ENCODE data around the gene NR5A1. TPM values are rescaled to one million over a fixed set of nuclear protein-coding genes. Genes with fewer than 3 reads are reported as not detected.

NR5A1 gene
- total RNA-seq, 1 experiment from 2014 or later, result not detected

GRCh38 chr9:124514125-124514524 lies 6.9 kb upstream of the NR5A1 start:
- no peak for DNase-seq (ENCODE audit: low read depth)

- DNase-seq (ENCODE audit: low read depth), result peak; percentile 46
These were observed 6.3 kb upstream of the NR5A1 start for GRCh38 chr9:124513376-124513994.

- DNase-seq (ENCODE audit: low read depth), result no peak
These were observed 5.6 kb upstream of the NR5A1 start for GRCh38 chr9:124512806-124513204.

- no peak for DNase-seq (ENCODE audit: low read depth)
These were observed 4.9 kb upstream of the NR5A1 start for GRCh38 chr9:124511891-124512805.

GRCh38 chr9:124511426-124511840 lies 4.2 kb upstream of the NR5A1 start:
- no peak for DNase-seq (ENCODE audit: low read depth)

GRCh38 chr9:124510650-124511425 lies 3.6 kb upstream of the NR5A1 start:
- no peak for DNase-seq (ENCODE audit: low read depth)

GRCh38 chr9:124507880-124508423 lies 753 bp upstream of the NR5A1 start:
- no peak for DNase-seq (ENCODE audit: low read depth)

- DNase-seq (ENCODE audit: low read depth), result no peak
These were observed 766 bp downstream of the NR5A1 start for GRCh38 chr9:124506433-124506832.

- DNase-seq (ENCODE audit: low read depth), result no peak
These were observed 1.3 kb downstream of the NR5A1 start for GRCh38 chr9:124505901-124506346.

- no peak for DNase-seq (ENCODE audit: low read depth)
These were observed 1.9 kb downstream of the NR5A1 start for GRCh38 chr9:124505006-124505900.

GRCh38 chr9:124504530-124505005 lies 2.6 kb downstream of the NR5A1 start:
- DNase-seq (ENCODE audit: low read depth), result no peak

- DNase-seq (ENCODE audit: low read depth), result no peak
These were observed 3.3 kb downstream of the NR5A1 start for GRCh38 chr9:124503713-124504529.

- no peak for DNase-seq (ENCODE audit: low read depth)
These were observed 4.2 kb downstream of the NR5A1 start for GRCh38 chr9:124502711-124503702.

GRCh38 chr9:124501771-124502320 lies 5.4 kb downstream of the NR5A1 start:
- DNase-seq (ENCODE audit: low read depth), result no peak

GRCh38 chr9:124500796-124501611 lies 6.2 kb downstream of the NR5A1 start:
- DNase-seq (ENCODE audit: low read depth), result no peak

GRCh38 chr9:124500028-124500795 lies 7.0 kb downstream of the NR5A1 start:
- DNase-seq (ENCODE audit: low read depth), result no peak

- DNase-seq (ENCODE audit: low read depth), result no peak
These were observed 8.0 kb downstream of the NR5A1 start for GRCh38 chr9:124499216-124499615.
